SK-N-SH (cell line): ENCODE measurements around the gene TCEAL5. TPM values are rescaled to one million over a fixed set of nuclear protein-coding genes. Genes with fewer than 3 reads are reported as not detected.

ENCODE experiments used
- CTCF ChIA-PET: fragments of 300-600, 350-600 bp; formaldehyde crosslinking; extraction: SDS; loops from one replicate; lab custom pipeline; 2021; lab: Yijun Ruan, JAX
- POLR2A ChIA-PET: fragments of 350-600 bp; sonication (Branson Sonifier 250); formaldehyde crosslinking; extraction: SDS; loops from one replicate; lab custom pipeline; 2020; ENCODE audit warnings: antibody characterized with exemption, inconsistent platforms; lab: Yijun Ruan, JAX
- DNase-seq: peaks from one replicate; pipeline ENCODE4 v3.0.0; 2012
- H2AFZ ChIP-seq: fragments of 200-600 bp; sonication (generic); 2 replicates; pipeline ENCODE4 v1.8.1; 2016; ENCODE audit warnings: antibody characterized with exemption, mild to moderate bottlenecking, low read depth
- H3F3A ChIP-seq: fragments of 200-600 bp; sonication (generic); replicated peaks from 2 replicates; pipeline ENCODE3; 2016; ENCODE audit warnings: antibody characterized with exemption, mild to moderate bottlenecking; ENCODE audit not compliant: insufficient read depth
- H3K27ac ChIP-seq, 2 experiments: fragments of 200-500 bp in 1 of 2; fragments of 200-600 bp in 1 of 2; sonication (Bioruptor generic) in 1 of 2; sonication (generic), shearing (Covaris generic) in 1 of 2; 2 replicates each; pipeline versions ENCODE4 v1.5.1 to v1.6.1; 2014 to 2016; ENCODE audit warnings: low read depth in 2 of 2, inconsistent platforms in 1 of 2, low read length in 1 of 2, mild to moderate bottlenecking in 1 of 2, mixed read lengths in 1 of 2
- H3K27me3 ChIP-seq: fragments of 200-600 bp; sonication (generic), shearing (Covaris generic); 2 replicates; pipeline ENCODE4 v1.6.1; 2016; ENCODE audit warnings: mixed run types; ENCODE audit not compliant: insufficient read depth
- H3K36me3 ChIP-seq, 2 experiments: fragments of 200-500 bp in 1 of 2; fragments of 200-600 bp in 1 of 2; sonication (Bioruptor generic) in 1 of 2; sonication (generic) in 1 of 2; replicated peaks in 1 of 2; 2 replicates each; pipeline versions ENCODE3 to v1.5.1; 2014 to 2016; ENCODE audit warnings: low read length in 1 of 2, mild to moderate bottlenecking in 1 of 2; ENCODE audit not compliant: insufficient read depth in 2 of 2, control insufficient read depth in 1 of 2
- H3K4me1 ChIP-seq, 2 experiments: fragments of 200-500 bp in 1 of 2; fragments of 200-600 bp in 1 of 2; sonication (Bioruptor generic) in 1 of 2; sonication (generic), shearing (Covaris generic) in 1 of 2; 2 replicates each; pipeline versions ENCODE4 v1.5.1 to v1.6.1; 2014 to 2016; ENCODE audit warnings: low read depth in 1 of 2, low read length in 1 of 2, mixed run types in 1 of 2; ENCODE audit not compliant: insufficient read depth in 2 of 2, control insufficient read depth in 1 of 2
- H3K4me2 ChIP-seq: fragments of 200-600 bp; sonication (generic), shearing (Covaris generic); 2 replicates; pipeline ENCODE4 v1.6.1; 2017; ENCODE audit warnings: mixed run types
- H3K4me3 ChIP-seq, 2 experiments: fragments of 200-500 bp in 1 of 2; fragments of 200-600 bp in 1 of 2; sonication (Bioruptor generic) in 1 of 2; sonication (generic), shearing (Covaris generic) in 1 of 2; 2 replicates each; pipeline versions ENCODE4 v1.5.1 to v1.8.1; 2014 to 2016; ENCODE audit warnings: low read depth in 2 of 2, inconsistent platforms in 1 of 2, low read length in 1 of 2, mild to moderate bottlenecking in 1 of 2, mixed read lengths in 1 of 2, moderate library complexity in 1 of 2
- H3K79me2 ChIP-seq: fragments of 200-600 bp; sonication (generic); 2 replicates; pipeline ENCODE4 v1.8.1; 2017; ENCODE audit warnings: mild to moderate bottlenecking; ENCODE audit not compliant: insufficient read depth
- H3K9ac ChIP-seq: fragments of 200-600 bp; sonication (generic); 2 replicates; pipeline ENCODE4 v1.6.1; 2017; ENCODE audit warnings: mixed run types
- H3K9me2 ChIP-seq: fragments of 200-600 bp; sonication (generic); 2 replicates; pipeline ENCODE4 v1.6.1; 2017; ENCODE audit warnings: mixed run types
- H3K9me3 ChIP-seq: fragments of 200-600 bp; sonication (generic); 2 replicates; pipeline ENCODE4 v1.6.1; 2017; ENCODE audit warnings: mixed run types, mild to moderate bottlenecking, moderate library complexity
- H4K20me1 ChIP-seq: fragments of 200-600 bp; sonication (generic); 2 replicates; pipeline ENCODE4 v1.6.1; 2017; ENCODE audit warnings: mild to moderate bottlenecking, mixed run types; ENCODE audit not compliant: insufficient read depth
- CTCF ChIP-seq: fragments of 200-600 bp; sonication (generic); IDR thresholded peaks from 2 replicates; pipeline ENCODE4 v1.6.1; 2017; ENCODE audit warnings: antibody characterized with exemption, mild to moderate bottlenecking, moderate library complexity
- MEF2A ChIP-seq: IDR thresholded peaks from 2 replicates; pipeline ENCODE4 v1.4.0; 2012; ENCODE audit warnings: low read depth, borderline replicate concordance
- MXI1 ChIP-seq: IDR thresholded peaks from 2 replicates; pipeline ENCODE4 v1.6.1; 2012; ENCODE audit warnings: mild to moderate bottlenecking, low read depth, low read length, improper control_type of control experiment
- RAD21 ChIP-seq: IDR thresholded peaks from 2 replicates; pipeline ENCODE4 v1.6.1; 2012; ENCODE audit warnings: mild to moderate bottlenecking, low read length
- SMC3 ChIP-seq: IDR thresholded peaks from 2 replicates; pipeline ENCODE4 v1.6.1; 2012; ENCODE audit warnings: low read depth, low read length, improper control_type of control experiment
- TCF12 ChIP-seq: IDR thresholded peaks from 2 replicates; pipeline ENCODE4 v1.4.0; 2012
- TEAD4 ChIP-seq: IDR thresholded peaks from 2 replicates; pipeline ENCODE4 v1.4.0; 2012; ENCODE audit warnings: mild to moderate bottlenecking, borderline replicate concordance; ENCODE audit not compliant: insufficient read depth
- WGBS: methylation state at CpG from one replicate; pipeline ENCODE4 v1.1.6; 2017; ENCODE audit warnings: low lambda C conversion rate; 5-methylcytosine and 5-hydroxymethylcytosine counted together
- polyA plus RNA-seq, 3 experiments: library from polyadenylated mRNA; depleted of rRNA; stranded (reverse); fragments of >200 nt; gene quantifications; 2 replicates each; pipeline ENCODE4 v1.2.3, GENCODE V29; 2012

Gene TCEAL5
- polyA plus RNA-seq, 1 of the 3 experiments (the other 2 are of a cell fraction), result 0.43 TPM

GRCh38 chrX:103250977-103251376 lies 25.6 kb downstream of the TCEAL5 start:
- Histone ChIP-seq H3K27me3 (no peaks in the 10 kb centered on the region), H3K4me2 (no peak overlapping the region), H3K27ac (no peak overlapping the region), H3K79me2 (peaks cover 22% of the 10 kb centered on the region), H3K4me3 (no peak overlapping the region), H3K4me1 (peaks cover 0 to 3% of the 10 kb centered on the region in 2 experiments; a peak in 2 of 4 replicates), H3K9ac (no peak overlapping the region), H2AFZ (no peak overlapping the region), H4K20me1 (no peaks in the 10 kb centered on the region), H3K9me3 (no peaks in the 10 kb centered on the region), H3F3A (no peaks in the 10 kb centered on the region), H3K36me3 (peaks cover 4 to 12% of the 10 kb centered on the region in 2 experiments), H3K9me2 (no peaks in the 10 kb centered on the region)
- ChIA-PET POLR2A (no interaction called here), CTCF (interaction anchor here (1.0 kb wide), 1 partner anchor 40 kb away, joined by 4 read pairs; no protein-coding TSS in a partner anchor)
- WGBS, result 48% methylated on average over 5 of the region's 5 CpGs
- no peak for DNase-seq
- TF ChIP-seq SMC3 (no peak), TCF12 (no peak)

- Histone ChIP-seq H3K4me3 (no peak overlapping the region), H3K4me1 (peaks cover 0 to 3% of the 10 kb centered on the region in 2 experiments; a peak in 2 of 4 replicates), H3K9ac (no peak overlapping the region), H3F3A (no peaks in the 10 kb centered on the region), H3K27me3 (no peaks in the 10 kb centered on the region), H3K4me2 (no peak overlapping the region), H4K20me1 (no peaks in the 10 kb centered on the region), H3K36me3 (peaks cover 4 to 12% of the 10 kb centered on the region in 2 experiments), H3K79me2 (peaks cover 20% of the 10 kb centered on the region), H2AFZ (no peak overlapping the region), H3K9me3 (no peaks in the 10 kb centered on the region), H3K9me2 (no peaks in the 10 kb centered on the region), H3K27ac (no peak overlapping the region)
- TF ChIP-seq RAD21 (no peak), MEF2A (no peak), TEAD4 (no peak)
- CTCF ChIA-PET, result no interaction called here
- POLR2A ChIA-PET, result no interaction called here
- 29% methylated on average over 1 of the region's 1 CpG for WGBS
- DNase-seq, result no peak
Observed at GRCh38 chrX:103249805-103250204, 26.7 kb downstream of the TCEAL5 start.

- Histone ChIP-seq H3K36me3 (peaks cover 4 to 11% of the 10 kb centered on the region in 2 experiments), H3K9me2 (no peaks in the 10 kb centered on the region), H3K4me1 (peaks cover 0 to under 1% of the 10 kb centered on the region in 2 experiments; a peak in 2 of 4 replicates), H3K9me3 (no peaks in the 10 kb centered on the region), H3K27me3 (no peaks in the 10 kb centered on the region), H2AFZ (no peak overlapping the region), H3K9ac (no peak overlapping the region), H3K79me2 (peaks cover 8% of the 10 kb centered on the region; the same call in 1 of the 2 replicates), H3F3A (no peaks in the 10 kb centered on the region), H3K4me3 (no peak overlapping the region), H4K20me1 (no peaks in the 10 kb centered on the region), H3K4me2 (no peak overlapping the region), H3K27ac (no peak overlapping the region)
- CTCF ChIA-PET, result interaction anchor here (0.7 to 1.2 kb wide), 7 partner anchors 17 to 216 kb away, joined by 3 to 4 read pairs (median 4); no protein-coding TSS in a partner anchor
- TF ChIP-seq SMC3 (0 out of 2 replicates have a peak, but pooled peaks have one; percentile 5), RAD21 (peak; percentile 61), MXI1 (no peak), TCF12 (no peak), CTCF (peak; percentile 60)
- peak; percentile 28 for DNase-seq
- POLR2A ChIA-PET, result no interaction called here
Observed at GRCh38 chrX:103248553-103248952, 28.0 kb downstream of the TCEAL5 start.
